Lower leg skin (tissue), 3 donors: Measurements from ENCODE around the gene ZYG11A.
"Not testable (repeated sequence)": the region's sequence is repeated elsewhere in the genome, so short reads cannot be mapped to it uniquely, and the experiment has no call there.

Experiments used
- CTCF ChIP-seq, 3 donors: fragments of 450-650 bp; IDR thresholded peaks; one replicate each; pipeline ENCODE4 v1.5.1; 2016; ENCODE audit warnings: antibody characterized with exemption in 3 of 3, mild to moderate bottlenecking in 3 of 3, moderate library complexity in 2 of 3
- POLR2A ChIP-seq, 2 donors: fragments of 450-650 bp; IDR thresholded peaks; one replicate each; pipeline ENCODE4 v1.6.1; 2016 to 2017; ENCODE audit warnings: antibody characterized with exemption in 2 of 2, mild to moderate bottlenecking in 1 of 2, moderate library complexity in 1 of 2

DNA sequence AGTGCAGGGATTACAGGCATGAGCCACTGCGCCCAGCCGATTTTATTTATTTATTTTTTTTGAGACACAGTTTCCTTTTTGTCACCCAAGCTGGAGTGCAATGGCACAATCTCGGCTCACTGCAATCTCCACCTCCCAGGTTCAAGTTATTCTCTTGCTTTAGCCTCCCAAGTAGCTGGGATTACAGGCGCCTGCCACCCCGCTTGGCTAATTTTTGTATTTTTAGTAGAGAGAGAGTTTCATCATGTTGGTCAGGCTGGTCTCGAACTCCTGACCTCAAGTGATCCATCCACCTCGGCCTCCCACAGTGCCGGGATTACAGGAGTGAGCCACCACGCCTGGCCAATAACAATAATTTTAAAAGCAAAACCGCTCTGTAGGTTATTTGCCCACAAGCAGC is 3.4 kb upstream of the ZYG11A start:
- not testable (repeated sequence) for TF ChIP-seq CTCF, POLR2A (IDR thresholded peaks at IDR 0.05)
